ENCODE measurements around the gene CHST12.

- TF ChIP-seq CTCF (IDR thresholded peaks at IDR 0.05; ENCODE audit: poor library complexity, severe bottlenecking) (no peak), REST (IDR thresholded peaks at IDR 0.05; ENCODE audit: borderline replicate concordance) (no peak), EZH2 (IDR thresholded peaks at IDR 0.05; ENCODE audit: borderline replicate concordance, insufficient read depth, low read length, poor library complexity, severe bottlenecking) (no peak), POLR2AphosphoS5 (IDR thresholded peaks at IDR 0.05) (no peak), TAF1 (IDR thresholded peaks at IDR 0.05; ENCODE audit: low read depth) (no peak)
Measured at GRCh38 chr7:2476298-2476697, 72.9 kb downstream of the CHST12 start, which contains the start of gene GRIFIN.

Measured in neural cell (in vitro differentiated cells).